Upper lobe of left lung (tissue), 4 donors: ENCODE measurements around the gene MAMDC4.

Source experiments
- POLR2A ChIP-seq, 4 donors: fragments of 450-650 bp; IDR thresholded peaks; one replicate each; pipeline ENCODE4 v1.5.1; 2016 to 2017; ENCODE audit warnings: antibody characterized with exemption in 4 of 4, mild to moderate bottlenecking in 2 of 4
- POLR2AphosphoS5 ChIP-seq, 2 donors: sonication (generic); formaldehyde crosslinking; IDR thresholded peaks; one replicate each; pipeline ENCODE4 v1.5.1; 2017; ENCODE audit warnings: antibody characterized with exemption in 2 of 2
- TF ChIP-seq, protein P1 (sequence below), 6 experiments: fragments of 450-650 bp in 4 of 6; fragments of 200-600 bp in 2 of 6; sonication (generic) in 2 of 6; IDR thresholded peaks; one replicate each; pipeline ENCODE4 v1.5.1; 2016 to 2019; ENCODE audit warnings: antibody characterized with exemption in 6 of 6

GRCh38 chr9:136823136-136824046 is 28.8 kb upstream of the MAMDC4 start:
- TF ChIP-seq POLR2A (IDR thresholded peaks at IDR 0.05): no peak
- TF ChIP-seq, protein P1, sequence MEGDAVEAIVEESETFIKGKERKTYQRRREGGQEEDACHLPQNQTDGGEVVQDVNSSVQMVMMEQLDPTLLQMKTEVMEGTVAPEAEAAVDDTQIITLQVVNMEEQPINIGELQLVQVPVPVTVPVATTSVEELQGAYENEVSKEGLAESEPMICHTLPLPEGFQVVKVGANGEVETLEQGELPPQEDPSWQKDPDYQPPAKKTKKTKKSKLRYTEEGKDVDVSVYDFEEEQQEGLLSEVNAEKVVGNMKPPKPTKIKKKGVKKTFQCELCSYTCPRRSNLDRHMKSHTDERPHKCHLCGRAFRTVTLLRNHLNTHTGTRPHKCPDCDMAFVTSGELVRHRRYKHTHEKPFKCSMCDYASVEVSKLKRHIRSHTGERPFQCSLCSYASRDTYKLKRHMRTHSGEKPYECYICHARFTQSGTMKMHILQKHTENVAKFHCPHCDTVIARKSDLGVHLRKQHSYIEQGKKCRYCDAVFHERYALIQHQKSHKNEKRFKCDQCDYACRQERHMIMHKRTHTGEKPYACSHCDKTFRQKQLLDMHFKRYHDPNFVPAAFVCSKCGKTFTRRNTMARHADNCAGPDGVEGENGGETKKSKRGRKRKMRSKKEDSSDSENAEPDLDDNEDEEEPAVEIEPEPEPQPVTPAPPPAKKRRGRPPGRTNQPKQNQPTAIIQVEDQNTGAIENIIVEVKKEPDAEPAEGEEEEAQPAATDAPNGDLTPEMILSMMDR (IDR thresholded peaks at IDR 0.05): no peak
- no peak for TF ChIP-seq POLR2AphosphoS5 (IDR thresholded peaks at IDR 0.05)
